Measurements from ENCODE around the gene XRN1. TPM values are rescaled to one million over a fixed set of nuclear protein-coding genes. Genes with fewer than 3 reads are reported as not detected.

The XRN1 gene
- total and polyA plus RNA-seq, 11 donors: 3.8 to 35.5 (median 17.3) TPM

GRCh38 chr3:142459096-142459495 is 11.3 kb upstream of the XRN1 start:
- WGBS, 4 donors: 67 to 80% (median 72%) methylated on average over 3 of the region's 3 CpGs
- H3K4me3 ChIP-seq: no peak overlapping the region
- DNase-seq (no peak), ATAC-seq (no peak)
- no peaks in the 10 kb centered on the region for H3K27me3 ChIP-seq
- H3K4me1 ChIP-seq: no peaks in the 10 kb centered on the region
- TF ChIP-seq POLR2A (IDR thresholded peaks at IDR 0.05): no peak
- TF ChIP-seq, protein P1, sequence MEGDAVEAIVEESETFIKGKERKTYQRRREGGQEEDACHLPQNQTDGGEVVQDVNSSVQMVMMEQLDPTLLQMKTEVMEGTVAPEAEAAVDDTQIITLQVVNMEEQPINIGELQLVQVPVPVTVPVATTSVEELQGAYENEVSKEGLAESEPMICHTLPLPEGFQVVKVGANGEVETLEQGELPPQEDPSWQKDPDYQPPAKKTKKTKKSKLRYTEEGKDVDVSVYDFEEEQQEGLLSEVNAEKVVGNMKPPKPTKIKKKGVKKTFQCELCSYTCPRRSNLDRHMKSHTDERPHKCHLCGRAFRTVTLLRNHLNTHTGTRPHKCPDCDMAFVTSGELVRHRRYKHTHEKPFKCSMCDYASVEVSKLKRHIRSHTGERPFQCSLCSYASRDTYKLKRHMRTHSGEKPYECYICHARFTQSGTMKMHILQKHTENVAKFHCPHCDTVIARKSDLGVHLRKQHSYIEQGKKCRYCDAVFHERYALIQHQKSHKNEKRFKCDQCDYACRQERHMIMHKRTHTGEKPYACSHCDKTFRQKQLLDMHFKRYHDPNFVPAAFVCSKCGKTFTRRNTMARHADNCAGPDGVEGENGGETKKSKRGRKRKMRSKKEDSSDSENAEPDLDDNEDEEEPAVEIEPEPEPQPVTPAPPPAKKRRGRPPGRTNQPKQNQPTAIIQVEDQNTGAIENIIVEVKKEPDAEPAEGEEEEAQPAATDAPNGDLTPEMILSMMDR (IDR thresholded peaks at IDR 0.05): no peak
- H3K36me3 ChIP-seq: peaks cover 0 to 78% (median 50%) of the 10 kb centered on the region in 9 donors
- intact Hi-C loops (cut with DNase I): no loop called here
- H3K27ac ChIP-seq: no peak overlapping the region
- no peaks in the 10 kb centered on the region for H3K9me3 ChIP-seq

DNA sequence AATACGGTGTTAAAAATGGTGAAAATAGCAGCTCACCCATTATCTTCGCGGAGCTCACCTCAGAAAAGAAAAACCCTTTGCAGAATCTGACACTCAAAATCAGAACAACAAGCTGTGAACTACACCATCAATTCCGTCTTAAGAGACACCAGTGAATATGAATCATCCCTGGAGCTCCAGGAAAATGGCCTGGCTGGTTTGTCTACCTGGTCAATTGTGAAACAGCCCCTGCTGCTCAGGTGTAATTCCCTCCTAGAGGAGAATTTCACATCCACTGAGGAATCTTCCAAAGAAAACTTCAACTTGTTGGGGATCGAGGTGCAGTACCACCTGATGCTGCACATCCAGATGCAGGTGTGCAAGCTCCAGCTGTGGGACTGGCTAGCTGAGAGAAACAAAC is 3.0 kb upstream of the XRN1 start:
- Histone ChIP-seq H3K27ac (no peak overlapping the region), H3K4me1 (peaks cover 0 to 16% (median 8%) of the 10 kb centered on the region in 12 donors), H3K27me3 (no peaks in the 10 kb centered on the region), H3K9me3 (no peaks in the 10 kb centered on the region), H3K36me3 (peaks cover 0 to 39% (median 23%) of the 10 kb centered on the region in 9 donors), H3K4me3 (no peak overlapping the region)
- 86 to 93% (median 90%) methylated on average over 5 of the region's 5 CpGs for WGBS, 4 donors
- no peak for TF ChIP-seq POLR2A (IDR thresholded peaks at IDR 0.05)
- no peak for ATAC-seq
- DNase-seq: no peak
- intact Hi-C loops (cut with DNase I): no loop called here

GRCh38 chr3:142450189-142450588 is 2.4 kb upstream of the XRN1 start:
- H3K36me3 ChIP-seq: peaks cover 0 to 34% (median 23%) of the 10 kb centered on the region in 9 donors
- no peaks in the 10 kb centered on the region for H3K9me3 ChIP-seq
- no peaks in the 10 kb centered on the region for H3K27me3 ChIP-seq
- H3K4me1 ChIP-seq: peaks cover 0 to 23% (median 15%) of the 10 kb centered on the region in 12 donors
- H3K27ac ChIP-seq: no peak overlapping the region
- whole genome bisulfite sequencing, 4 donors: 22 to 76% (median 65%) methylated on average over 3 of the region's 3 CpGs
- H3K4me3 ChIP-seq: no peak overlapping the region
- TF ChIP-seq POLR2A (IDR thresholded peaks at IDR 0.05): no peak
- TF ChIP-seq, protein P1 (IDR thresholded peaks at IDR 0.05): no peak
- intact Hi-C loops (cut with DNase I): no loop called here
- DNase-seq: no peak
- ATAC-seq: peak in 1 of 4 donors; percentile 5

- TF ChIP-seq, protein P1 (IDR thresholded peaks at IDR 0.05): no peak
- TF ChIP-seq POLR2A (IDR thresholded peaks at IDR 0.05): no peak
- H3K4me1 ChIP-seq: peaks cover 0 to 44% (median 31%) of the 10 kb centered on the region in 12 donors
- H3K4me3 ChIP-seq: peak overlapping the region; percentile 53 to 98 (median 82)
Observed at GRCh38 chr3:142447301-142447851, 461 bp downstream of the XRN1 start.

More at GRCh38 chr3:142447301-142447851, 461 bp downstream of the XRN1 start:
- WGBS, 4 donors: 0 to 1% (median 0%) methylated on average over 30 to 35 of the region's 35 CpGs
- peak in 4 of 5 donors; percentile 29 to 70 (median 42) for DNase-seq
- peak; percentile 21 to 66 (median 42) for ATAC-seq
- Histone ChIP-seq H3K27ac (peak overlapping the region; percentile 80 to 98 (median 94)), H3K27me3 (no peaks in the 10 kb centered on the region), H3K36me3 (peaks cover 0 to 20% (median 8%) of the 10 kb centered on the region in 9 donors), H3K9me3 (no peaks in the 10 kb centered on the region)
- intact Hi-C loops (cut with DNase I): loop anchor here in 1 of 10 donors (10.0 kb wide), 1 partner anchor 557 kb away; the partner anchor contains the start of gene U2SURP

Data from heart left ventricle (tissue), 16 donors.